ENCODE results near the gene ADAM29. TPM values are rescaled to one million over a fixed set of nuclear protein-coding genes. Genes with fewer than 3 reads are reported as not detected.

Gene ADAM29
- total and polyA plus RNA-seq, 2 of the 4 experiments (the other 2 are of a cell fraction): not detected

DNA sequence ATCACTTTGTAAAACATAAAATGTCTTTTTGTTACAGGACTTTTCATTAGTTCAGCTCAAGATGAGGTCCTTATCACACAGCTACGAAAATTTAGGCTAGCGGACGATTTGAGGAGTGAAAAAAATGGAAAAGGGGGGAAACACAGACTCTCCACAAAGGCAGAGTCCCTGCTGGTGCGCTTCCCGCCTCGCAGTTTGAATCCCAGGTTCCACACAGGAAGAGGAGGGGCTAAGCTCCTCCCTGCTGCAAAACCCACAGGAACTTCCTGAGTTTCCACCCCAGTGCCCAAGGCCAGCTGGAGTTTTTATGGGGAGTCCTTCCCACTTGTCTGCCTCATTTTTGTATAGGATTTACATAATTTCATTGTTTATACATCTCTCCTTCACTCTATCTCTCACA lies 11.2 kb downstream of the ADAM29 start:
- no peak overlapping the region for H2AFZ ChIP-seq (replicated peaks; ENCODE audit: low read length, poor library complexity)
- WGBS, 2 experiments (ENCODE audit: extremely low coverage in 2 of 2, insufficient read length in 1 of 2): no CpG with 5 or more reads among the region's 6 CpGs
- BruUV-seq (replicated peaks): no TSS peak

More for the DNA sequence above, 11.2 kb downstream of the ADAM29 start:
- in situ Hi-C loops (cut with MboI; ENCODE audit: low sequenced_read_pairs) (no loop called here), dilution Hi-C loops (cut with HindIII; ENCODE audit: low sequenced_read_pairs, unreplicated experiment) (no loop called here), intact Hi-C loops (cut with micrococcal nuclease) (loop anchor here (10.0 kb wide), 1 partner anchor 515 kb away; no protein-coding TSS in a partner anchor)
- TF ChIP-seq MXI1 (IDR thresholded peaks at IDR 0.05; ENCODE audit: borderline replicate concordance, low read depth, low read length) (no peak), RAD21 (IDR thresholded peaks at IDR 0.05; ENCODE audit: low read length) (no peak), BHLHE40 (IDR thresholded peaks at IDR 0.05; ENCODE audit: low read depth, low read length) (no peak), CEBPB (IDR thresholded peaks at IDR 0.05; ENCODE audit: low read depth, low read length) (no peak), NFE2L2 (IDR thresholded peaks at IDR 0.05; ENCODE audit: low read depth, low read length) (no peak), MAFK (IDR thresholded peaks at IDR 0.05; ENCODE audit: low read depth, low read length) (no peak), RCOR1 (IDR thresholded peaks at IDR 0.05; ENCODE audit: insufficient replicate concordance, low read length) (no peak), SMC3 (IDR thresholded peaks at IDR 0.05; ENCODE audit: low read depth, low read length) (no peak), RFX5 (IDR thresholded peaks at IDR 0.05; ENCODE audit: low read depth, low read length) (no peak), MAZ (IDR thresholded peaks at IDR 0.05; ENCODE audit: borderline replicate concordance, low read depth, low read length) (no peak), FOS (IDR thresholded peaks at IDR 0.05; ENCODE audit: low read depth, low read length) (no peak), CHD1 (IDR thresholded peaks at IDR 0.05; ENCODE audit: low read depth, low read length) (no peak), ELK1 (IDR thresholded peaks at IDR 0.05; ENCODE audit: borderline replicate concordance, low read depth, low read length) (no peak), POLR2A (IDR thresholded peaks at IDR 0.05; ENCODE audit: low read depth, low read length) (no peak)
- TF ChIP-seq, protein P1, sequence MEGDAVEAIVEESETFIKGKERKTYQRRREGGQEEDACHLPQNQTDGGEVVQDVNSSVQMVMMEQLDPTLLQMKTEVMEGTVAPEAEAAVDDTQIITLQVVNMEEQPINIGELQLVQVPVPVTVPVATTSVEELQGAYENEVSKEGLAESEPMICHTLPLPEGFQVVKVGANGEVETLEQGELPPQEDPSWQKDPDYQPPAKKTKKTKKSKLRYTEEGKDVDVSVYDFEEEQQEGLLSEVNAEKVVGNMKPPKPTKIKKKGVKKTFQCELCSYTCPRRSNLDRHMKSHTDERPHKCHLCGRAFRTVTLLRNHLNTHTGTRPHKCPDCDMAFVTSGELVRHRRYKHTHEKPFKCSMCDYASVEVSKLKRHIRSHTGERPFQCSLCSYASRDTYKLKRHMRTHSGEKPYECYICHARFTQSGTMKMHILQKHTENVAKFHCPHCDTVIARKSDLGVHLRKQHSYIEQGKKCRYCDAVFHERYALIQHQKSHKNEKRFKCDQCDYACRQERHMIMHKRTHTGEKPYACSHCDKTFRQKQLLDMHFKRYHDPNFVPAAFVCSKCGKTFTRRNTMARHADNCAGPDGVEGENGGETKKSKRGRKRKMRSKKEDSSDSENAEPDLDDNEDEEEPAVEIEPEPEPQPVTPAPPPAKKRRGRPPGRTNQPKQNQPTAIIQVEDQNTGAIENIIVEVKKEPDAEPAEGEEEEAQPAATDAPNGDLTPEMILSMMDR (conservative IDR thresholded peaks at IDR 0.05; ENCODE audit: low read depth, low read length): no peak
- TF ChIP-seq, protein P2, sequence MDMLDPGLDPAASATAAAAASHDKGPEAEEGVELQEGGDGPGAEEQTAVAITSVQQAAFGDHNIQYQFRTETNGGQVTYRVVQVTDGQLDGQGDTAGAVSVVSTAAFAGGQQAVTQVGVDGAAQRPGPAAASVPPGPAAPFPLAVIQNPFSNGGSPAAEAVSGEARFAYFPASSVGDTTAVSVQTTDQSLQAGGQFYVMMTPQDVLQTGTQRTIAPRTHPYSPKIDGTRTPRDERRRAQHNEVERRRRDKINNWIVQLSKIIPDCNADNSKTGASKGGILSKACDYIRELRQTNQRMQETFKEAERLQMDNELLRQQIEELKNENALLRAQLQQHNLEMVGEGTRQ (IDR thresholded peaks at IDR 0.05; ENCODE audit: low read depth, low read length): no peak
- Histone ChIP-seq H3K14ac (replicated peaks; ENCODE audit: low read depth, low read length) (no peak overlapping the region), H3K27me3 (ENCODE audit: control insufficient read depth, insufficient read depth, low read length) (no peaks in the 10 kb centered on the region), H3K4me2 (ENCODE audit: low read depth, low read length) (no peak overlapping the region), H2BK15ac (ENCODE audit: low read depth, low read length) (no peak overlapping the region), H4K8ac (ENCODE audit: low read depth in 2 of 2, low read length in 2 of 2) (no peak overlapping the region), H4K5ac (ENCODE audit: low read depth, low read length) (no peak overlapping the region), H4K20me1 (ENCODE audit: insufficient read depth, low read length) (no peaks in the 10 kb centered on the region), H3K36me3 (ENCODE audit: control insufficient read depth, insufficient read depth, low read length) (no peaks in the 10 kb centered on the region), H3K79me1 (ENCODE audit: low read depth in 1 of 2, low read length in 2 of 2) (no peaks in the 10 kb centered on the region), H3K9me1 (ENCODE audit: insufficient read depth, low read length) (no peaks in the 10 kb centered on the region), H2BK5ac (ENCODE audit: low read depth, low read length, poor library complexity, severe bottlenecking) (no peak overlapping the region), H3K4me1 (ENCODE audit: control insufficient read depth, insufficient read depth, low read length) (no peaks in the 10 kb centered on the region), H2BK20ac (ENCODE audit: low read depth, low read length) (no peak overlapping the region), H4K91ac (ENCODE audit: insufficient read depth, low read depth, low read length) (no peak overlapping the region), H2AK9ac (replicated peaks; ENCODE audit: low read depth, low read length, poor library complexity) (no peak overlapping the region), H3K9ac (ENCODE audit: low read depth, low read length) (no peak overlapping the region), H3K9me3 (ENCODE audit: control insufficient read depth, insufficient read depth, low read length) (peaks cover 2% of the 10 kb centered on the region), H2BK120ac (ENCODE audit: low read depth, low read length) (no peak overlapping the region), H3K23ac (ENCODE audit: low read depth, low read length) (no peak overlapping the region), H3K4ac (ENCODE audit: low read depth, low read length) (no peak overlapping the region), H3K56ac (ENCODE audit: extremely low read depth, insufficient read depth, low read length) (no peak overlapping the region), H2AK5ac (ENCODE audit: low read depth, low read length) (no peak overlapping the region), H3K4me3 (ENCODE audit: insufficient read depth, low read depth, low read length) (no peak overlapping the region), H3K27ac (ENCODE audit: insufficient read depth, low read length) (no peak overlapping the region), H3K18ac (ENCODE audit: low read depth, low read length) (no peak overlapping the region)
- DNase-seq: no peak
- no peak for ATAC-seq (ENCODE audit: low read depth)
- CTCF ChIA-PET: no interaction called here
- POLR2A ChIA-PET (ENCODE audit: unreplicated experiment): no interaction called here
